Gastrocnemius medialis (tissue), 4 donors: Measurements from ENCODE around the gene SH3YL1.

Experiments used
- CTCF ChIP-seq, 5 experiments: fragments of 450-650 bp in 3 of 5; fragments of 200-600 bp in 2 of 5; sonication (generic) in 2 of 5; IDR thresholded peaks in 4 of 5; conservative IDR thresholded peaks in 1 of 5; 1 replicate in 4 of 5; 2 replicates in 1 of 5; pipeline ENCODE4 v1.5.1; 2016 to 2019; ENCODE audit warnings: antibody characterized with exemption in 5 of 5, mild to moderate bottlenecking in 3 of 5, moderate library complexity in 3 of 5
- POLR2A ChIP-seq, 2 donors: fragments of 450-650 bp; IDR thresholded peaks; one replicate each; pipeline ENCODE4 v1.6.1; 2017; ENCODE audit warnings: antibody characterized with exemption in 2 of 2, mild to moderate bottlenecking in 2 of 2, moderate library complexity in 2 of 2

- TF ChIP-seq CTCF (IDR thresholded peaks at IDR 0.05 in 4 of 5, conservative IDR thresholded peaks at IDR 0.05 in 1 of 5) = no peak
- TF ChIP-seq POLR2A (IDR thresholded peaks at IDR 0.05) = no peak
Measured at GRCh38 chr2:203984-204383, 59.8 kb downstream of the SH3YL1 start.
